K562 (cell line): ENCODE measurements around the gene SSH3. TPM values are rescaled to one million over a fixed set of nuclear protein-coding genes. Genes with fewer than 3 reads are reported as not detected.

Source experiments
- CHCHD3 ChIP-seq: fragments of 250-450 bp; sonication (Bioruptor Pico); IDR thresholded peaks from 2 replicates; pipeline ENCODE4 v2.1.2; 2022; ENCODE audit warnings: mild to moderate bottlenecking
- E2F3 ChIP-seq: fragments of 250-450 bp; sonication (Bioruptor Pico); IDR thresholded peaks from 2 replicates; pipeline ENCODE4 v1.4.0; 2020; ENCODE audit warnings: mild to moderate bottlenecking
- HDGF ChIP-seq: fragments of 450-650 bp; IDR thresholded peaks from 2 replicates; pipeline ENCODE4 v1.6.1; 2016
- HES1 ChIP-seq: fragments of 450-650 bp; IDR thresholded peaks from 2 replicates; pipeline ENCODE4 v1.6.1; 2016; ENCODE audit warnings: low read depth, mild to moderate bottlenecking, moderate library complexity
- ILF3 ChIP-seq: fragments of 450-650 bp; IDR thresholded peaks from 2 replicates; pipeline ENCODE4 v1.6.1; 2018; ENCODE audit warnings: antibody characterized with exemption, mild to moderate bottlenecking, moderate library complexity, borderline replicate concordance
- KAT8 ChIP-seq: fragments of 450-650 bp; IDR thresholded peaks from 2 replicates; pipeline ENCODE4 v1.6.1; 2016; ENCODE audit warnings: low read depth, mild to moderate bottlenecking
- SETDB1 ChIP-seq: IDR thresholded peaks from one replicate; pipeline ENCODE4 v1.6.1; 2012; ENCODE audit warnings: low read length, control low read depth, inconsistent platforms
- SMAD3 ChIP-seq: fragments of 450-650 bp; formaldehyde crosslinking; conservative IDR thresholded peaks from 2 replicates; pipeline ENCODE4 v1.4.0; 2020; ENCODE audit warnings: mild to moderate bottlenecking
- SMARCA5 ChIP-seq: fragments of 450-650 bp; IDR thresholded peaks from 2 replicates; pipeline ENCODE4 v1.6.1; 2016
- SP1 ChIP-seq: sonication (generic); formaldehyde crosslinking; IDR thresholded peaks from 2 replicates; pipeline ENCODE4 v1.8.1; 2022; ENCODE audit warnings: mild to moderate bottlenecking, missing genetic modification reagents
- THAP7 ChIP-seq: fragments of 250-450 bp; sonication (Bioruptor Pico); IDR thresholded peaks from 2 replicates; pipeline ENCODE4 v1.5.0; 2021
- ZNF589 ChIP-seq: fragments of 200-800 bp; sonication (Bioruptor generic); IDR thresholded peaks from 2 replicates; pipeline ENCODE4 v1.6.1; 2016; ENCODE audit warnings: low read depth, missing genetic modification characterization, missing compliant biosample characterization
- polyA plus RNA-seq, 8 experiments: library from polyadenylated mRNA; depleted of rRNA in 4 of 8; stranded (reverse) in 5 of 8; unstranded in 3 of 8; fragments of >200 nt; fragmentation: Nextera tagmentation in 2 of 8; fragmentation: Illumina TruSeq in 1 of 8; extraction: Ambion mirVana in 2 of 8; extraction: Trizol in 1 of 8; gene quantifications; 2 replicates each; pipeline versions ENCODE4 v1.2.1 to v1.2.3, GENCODE V29; 2011 to 2014; ENCODE audit warnings: inconsistent platforms in 1 of 8, missing spikeins in 1 of 8
- total RNA-seq, 7 experiments: library from RNA; depleted of rRNA in 6 of 7; stranded (reverse); fragments of >200 nt in 6 of 7; fragmentation: Illumina TruSeq in 2 of 7; extraction: Trizol in 2 of 7; gene quantifications; 2 replicates each; pipeline versions ENCODE4 v1.2.1 to v1.2.3, GENCODE V29; 2011 to 2021; ENCODE audit warnings: low replicate concordance in 1 of 7
- TF ChIP-seq, protein P1 (sequence below): fragments of 250-450 bp; sonication (Bioruptor Pico); IDR thresholded peaks from 2 replicates; pipeline ENCODE4 v1.4.0; 2020
- TF ChIP-seq, protein P2 (sequence below): fragments of 250-450 bp; sonication (Bioruptor Pico); IDR thresholded peaks from 2 replicates; pipeline ENCODE4 v1.8.0; 2021; ENCODE audit warnings: borderline replicate concordance, mild to moderate bottlenecking, moderate library complexity; ENCODE audit not compliant: poor library complexity, severe bottlenecking
- TF ChIP-seq, protein P3 (sequence below), 2 experiments: fragments of 150-350 bp in 1 of 2; IDR thresholded peaks; 2 replicates each; pipeline ENCODE4 v1.6.1; 2012 to 2016; ENCODE audit warnings: low read depth in 2 of 2, low read length in 2 of 2, mild to moderate bottlenecking in 1 of 2, moderate library complexity in 1 of 2
- TF ChIP-seq, protein P4 (sequence below): sonication (generic); formaldehyde crosslinking; IDR thresholded peaks from 2 replicates; pipeline ENCODE4 v1.8.0; 2022; ENCODE audit warnings: mild to moderate bottlenecking, missing genetic modification reagents

The SSH3 gene
- total and polyA plus RNA-seq, 9 of the 15 experiments (the other 6 are each of a cell fraction or from before 2014, with no cell fraction given) = 0.07 to 1.0 (median 0.24) TPM; not detected in 3

GRCh38 chr11:67277231-67277961, 25.9 kb upstream of the SSH3 start (continued):
- TF ChIP-seq, protein P1, sequence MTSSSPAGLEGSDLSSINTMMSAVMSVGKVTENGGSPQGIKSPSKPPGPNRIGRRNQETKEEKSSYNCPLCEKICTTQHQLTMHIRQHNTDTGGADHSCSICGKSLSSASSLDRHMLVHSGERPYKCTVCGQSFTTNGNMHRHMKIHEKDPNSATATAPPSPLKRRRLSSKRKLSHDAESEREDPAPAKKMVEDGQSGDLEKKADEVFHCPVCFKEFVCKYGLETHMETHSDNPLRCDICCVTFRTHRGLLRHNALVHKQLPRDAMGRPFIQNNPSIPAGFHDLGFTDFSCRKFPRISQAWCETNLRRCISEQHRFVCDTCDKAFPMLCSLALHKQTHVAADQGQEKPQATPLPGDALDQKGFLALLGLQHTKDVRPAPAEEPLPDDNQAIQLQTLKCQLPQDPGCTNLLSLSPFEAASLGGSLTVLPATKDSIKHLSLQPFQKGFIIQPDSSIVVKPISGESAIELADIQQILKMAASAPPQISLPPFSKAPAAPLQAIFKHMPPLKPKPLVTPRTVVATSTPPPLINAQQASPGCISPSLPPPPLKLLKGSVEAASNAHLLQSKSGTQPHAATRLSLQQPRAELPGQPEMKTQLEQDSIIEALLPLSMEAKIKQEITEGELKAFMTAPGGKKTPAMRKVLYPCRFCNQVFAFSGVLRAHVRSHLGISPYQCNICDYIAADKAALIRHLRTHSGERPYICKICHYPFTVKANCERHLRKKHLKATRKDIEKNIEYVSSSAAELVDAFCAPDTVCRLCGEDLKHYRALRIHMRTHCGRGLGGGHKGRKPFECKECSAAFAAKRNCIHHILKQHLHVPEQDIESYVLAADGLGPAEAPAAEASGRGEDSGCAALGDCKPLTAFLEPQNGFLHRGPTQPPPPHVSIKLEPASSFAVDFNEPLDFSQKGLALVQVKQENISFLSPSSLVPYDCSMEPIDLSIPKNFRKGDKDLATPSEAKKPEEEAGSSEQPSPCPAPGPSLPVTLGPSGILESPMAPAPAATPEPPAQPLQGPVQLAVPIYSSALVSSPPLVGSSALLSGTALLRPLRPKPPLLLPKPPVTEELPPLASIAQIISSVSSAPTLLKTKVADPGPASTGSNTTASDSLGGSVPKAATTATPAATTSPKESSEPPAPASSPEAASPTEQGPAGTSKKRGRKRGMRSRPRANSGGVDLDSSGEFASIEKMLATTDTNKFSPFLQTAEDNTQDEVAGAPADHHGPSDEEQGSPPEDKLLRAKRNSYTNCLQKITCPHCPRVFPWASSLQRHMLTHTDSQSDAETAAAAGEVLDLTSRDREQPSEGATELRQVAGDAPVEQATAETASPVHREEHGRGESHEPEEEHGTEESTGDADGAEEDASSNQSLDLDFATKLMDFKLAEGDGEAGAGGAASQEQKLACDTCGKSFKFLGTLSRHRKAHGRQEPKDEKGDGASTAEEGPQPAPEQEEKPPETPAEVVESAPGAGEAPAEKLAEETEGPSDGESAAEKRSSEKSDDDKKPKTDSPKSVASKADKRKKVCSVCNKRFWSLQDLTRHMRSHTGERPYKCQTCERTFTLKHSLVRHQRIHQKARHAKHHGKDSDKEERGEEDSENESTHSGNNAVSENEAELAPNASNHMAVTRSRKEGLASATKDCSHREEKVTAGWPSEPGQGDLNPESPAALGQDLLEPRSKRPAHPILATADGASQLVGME = no peak
- TF ChIP-seq CHCHD3 (CRISPR knock-in tag) = no peak
- peak; percentile 50; the same call in 1 of the 2 replicates for TF ChIP-seq E2F3 (CRISPR knock-in tag)
- TF ChIP-seq KAT8 = no peak
- 0 out of 2 replicates have a peak, but pooled peaks have one; percentile 39 for TF ChIP-seq HDGF
- peak; percentile 93 for TF ChIP-seq ZNF589
- TF ChIP-seq, protein P2, sequence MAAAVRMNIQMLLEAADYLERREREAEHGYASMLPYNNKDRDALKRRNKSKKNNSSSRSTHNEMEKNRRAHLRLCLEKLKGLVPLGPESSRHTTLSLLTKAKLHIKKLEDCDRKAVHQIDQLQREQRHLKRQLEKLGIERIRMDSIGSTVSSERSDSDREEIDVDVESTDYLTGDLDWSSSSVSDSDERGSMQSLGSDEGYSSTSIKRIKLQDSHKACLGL (CRISPR knock-in tag) = no peak
- TF ChIP-seq ILF3 = no peak
- no peak for TF ChIP-seq SMAD3 (CRISPR knock-in tag)
- peak; percentile 70 for TF ChIP-seq SP1 (CRISPR knock-in tag)
- TF ChIP-seq THAP7 (CRISPR knock-in tag) = peak; percentile 90
- peak; percentile 80; the same call in 1 of the 2 replicates for TF ChIP-seq SMARCA5
- no peak for TF ChIP-seq SETDB1
- TF ChIP-seq, protein P3, sequence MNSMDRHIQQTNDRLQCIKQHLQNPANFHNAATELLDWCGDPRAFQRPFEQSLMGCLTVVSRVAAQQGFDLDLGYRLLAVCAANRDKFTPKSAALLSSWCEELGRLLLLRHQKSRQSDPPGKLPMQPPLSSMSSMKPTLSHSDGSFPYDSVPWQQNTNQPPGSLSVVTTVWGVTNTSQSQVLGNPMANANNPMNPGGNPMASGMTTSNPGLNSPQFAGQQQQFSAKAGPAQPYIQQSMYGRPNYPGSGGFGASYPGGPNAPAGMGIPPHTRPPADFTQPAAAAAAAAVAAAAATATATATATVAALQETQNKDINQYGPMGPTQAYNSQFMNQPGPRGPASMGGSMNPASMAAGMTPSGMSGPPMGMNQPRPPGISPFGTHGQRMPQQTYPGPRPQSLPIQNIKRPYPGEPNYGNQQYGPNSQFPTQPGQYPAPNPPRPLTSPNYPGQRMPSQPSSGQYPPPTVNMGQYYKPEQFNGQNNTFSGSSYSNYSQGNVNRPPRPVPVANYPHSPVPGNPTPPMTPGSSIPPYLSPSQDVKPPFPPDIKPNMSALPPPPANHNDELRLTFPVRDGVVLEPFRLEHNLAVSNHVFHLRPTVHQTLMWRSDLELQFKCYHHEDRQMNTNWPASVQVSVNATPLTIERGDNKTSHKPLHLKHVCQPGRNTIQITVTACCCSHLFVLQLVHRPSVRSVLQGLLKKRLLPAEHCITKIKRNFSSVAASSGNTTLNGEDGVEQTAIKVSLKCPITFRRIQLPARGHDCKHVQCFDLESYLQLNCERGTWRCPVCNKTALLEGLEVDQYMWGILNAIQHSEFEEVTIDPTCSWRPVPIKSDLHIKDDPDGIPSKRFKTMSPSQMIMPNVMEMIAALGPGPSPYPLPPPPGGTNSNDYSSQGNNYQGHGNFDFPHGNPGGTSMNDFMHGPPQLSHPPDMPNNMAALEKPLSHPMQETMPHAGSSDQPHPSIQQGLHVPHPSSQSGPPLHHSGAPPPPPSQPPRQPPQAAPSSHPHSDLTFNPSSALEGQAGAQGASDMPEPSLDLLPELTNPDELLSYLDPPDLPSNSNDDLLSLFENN (IDR thresholded peaks at IDR 0.05; ENCODE audit: low read depth in 2 of 2, low read length in 2 of 2) = no peak
- TF ChIP-seq HES1 = no peak
- TF ChIP-seq, protein P4, sequence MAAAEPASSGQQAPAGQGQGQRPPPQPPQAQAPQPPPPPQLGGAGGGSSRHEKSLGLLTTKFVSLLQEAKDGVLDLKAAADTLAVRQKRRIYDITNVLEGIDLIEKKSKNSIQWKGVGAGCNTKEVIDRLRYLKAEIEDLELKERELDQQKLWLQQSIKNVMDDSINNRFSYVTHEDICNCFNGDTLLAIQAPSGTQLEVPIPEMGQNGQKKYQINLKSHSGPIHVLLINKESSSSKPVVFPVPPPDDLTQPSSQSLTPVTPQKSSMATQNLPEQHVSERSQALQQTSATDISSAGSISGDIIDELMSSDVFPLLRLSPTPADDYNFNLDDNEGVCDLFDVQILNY (CRISPR knock-in tag) = no peak
